Measurements from ENCODE around the gene MND1.
"Not testable (repeated sequence)": the region's sequence is repeated elsewhere in the genome, so short reads cannot be mapped to it uniquely, and the experiment has no call there.

MND1 gene

DNA sequence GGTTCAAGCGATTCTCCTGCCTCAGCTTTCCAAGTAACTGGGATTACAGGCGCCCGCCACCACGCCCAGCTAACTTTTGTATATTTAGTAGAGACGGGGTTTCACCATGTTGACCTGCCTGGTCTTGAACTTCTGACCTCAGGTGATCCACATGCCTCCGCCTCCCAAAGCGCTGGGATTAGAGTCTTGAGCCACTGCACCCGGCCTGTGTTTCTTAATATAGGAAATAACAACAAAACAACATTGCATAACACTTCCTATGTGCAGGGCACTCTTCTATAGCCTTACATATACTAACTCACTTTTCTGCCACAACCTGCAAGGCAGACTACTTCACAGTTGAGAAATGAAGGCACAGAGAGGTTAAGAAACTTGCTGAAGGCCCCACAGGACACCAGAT is 108.9 kb downstream of the MND1 start:
- no peaks in the 10 kb centered on the region for H3K27me3 ChIP-seq (ENCODE audit: control insufficient read depth, insufficient read depth, low read length)
- H3K4me3 ChIP-seq (ENCODE audit: low read length) = no peak overlapping the region
- no peak overlapping the region for H3K9ac ChIP-seq (ENCODE audit: low read length)
- H3K4me1 ChIP-seq (ENCODE audit: control insufficient read depth, insufficient read depth, low read length) = peaks cover under 1% of the 10 kb centered on the region
- no peak overlapping the region for H3K27ac ChIP-seq (ENCODE audit: low read depth, low read length)
- no peaks in the 10 kb centered on the region for H3K36me3 ChIP-seq (ENCODE audit: control insufficient read depth, insufficient read depth, low read length)

DNA sequence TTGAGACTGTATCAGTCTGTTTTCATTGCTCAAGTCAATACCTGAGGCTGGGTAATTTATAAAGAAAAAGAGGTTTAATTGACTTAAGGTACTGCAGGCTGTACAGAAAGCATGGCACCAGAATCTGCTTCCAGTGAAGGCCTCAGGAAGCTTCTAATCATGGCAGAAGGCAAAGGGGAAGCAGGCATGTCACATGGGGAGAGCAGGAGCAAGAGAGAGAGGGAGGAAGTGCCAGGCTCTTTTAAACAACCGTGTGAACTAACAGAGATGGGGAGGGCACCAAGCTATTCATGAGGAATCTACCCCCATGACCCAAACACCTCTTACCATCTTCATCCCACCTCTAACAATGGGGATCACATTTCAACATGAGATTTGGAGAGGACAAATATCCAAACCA is 114.5 kb downstream of the MND1 start:
- no peak overlapping the region for H3K4me3 ChIP-seq (ENCODE audit: low read length)
- no peak overlapping the region for H3K27ac ChIP-seq (ENCODE audit: low read depth, low read length)
- no peaks in the 10 kb centered on the region for H3K4me1 ChIP-seq (ENCODE audit: control insufficient read depth, insufficient read depth, low read length)
- no peaks in the 10 kb centered on the region for H3K36me3 ChIP-seq (ENCODE audit: control insufficient read depth, insufficient read depth, low read length)
- no peaks in the 10 kb centered on the region for H3K27me3 ChIP-seq (ENCODE audit: control insufficient read depth, insufficient read depth, low read length)
- H3K9ac ChIP-seq (ENCODE audit: low read length) = no peak overlapping the region

DNA sequence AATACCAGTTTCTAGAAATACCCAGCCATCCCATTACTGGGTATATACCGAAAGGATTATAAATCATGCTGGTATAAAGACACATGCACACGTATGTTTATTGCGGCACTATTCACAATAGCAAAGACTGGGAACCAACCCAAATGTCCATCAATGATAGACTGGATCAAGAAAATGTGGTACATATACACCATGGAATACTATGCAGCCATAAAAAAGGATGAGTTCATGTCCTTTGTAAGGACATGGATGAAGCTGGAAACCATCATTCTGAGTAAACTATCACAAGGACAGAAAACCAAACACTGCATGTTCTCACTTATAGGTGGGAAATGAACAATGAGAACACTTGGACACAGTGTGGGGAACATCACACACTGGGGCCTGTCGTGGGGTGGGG is 117.1 kb downstream of the MND1 start:
- H3K27ac ChIP-seq (ENCODE audit: low read depth, low read length); H3K27me3 ChIP-seq (ENCODE audit: control insufficient read depth, insufficient read depth, low read length); H3K36me3 ChIP-seq (ENCODE audit: control insufficient read depth, insufficient read depth, low read length); H3K4me3 ChIP-seq (ENCODE audit: low read length); H3K9ac ChIP-seq (ENCODE audit: low read length); H3K4me1 ChIP-seq (ENCODE audit: control insufficient read depth, insufficient read depth, low read length): not testable (repeated sequence)

DNA sequence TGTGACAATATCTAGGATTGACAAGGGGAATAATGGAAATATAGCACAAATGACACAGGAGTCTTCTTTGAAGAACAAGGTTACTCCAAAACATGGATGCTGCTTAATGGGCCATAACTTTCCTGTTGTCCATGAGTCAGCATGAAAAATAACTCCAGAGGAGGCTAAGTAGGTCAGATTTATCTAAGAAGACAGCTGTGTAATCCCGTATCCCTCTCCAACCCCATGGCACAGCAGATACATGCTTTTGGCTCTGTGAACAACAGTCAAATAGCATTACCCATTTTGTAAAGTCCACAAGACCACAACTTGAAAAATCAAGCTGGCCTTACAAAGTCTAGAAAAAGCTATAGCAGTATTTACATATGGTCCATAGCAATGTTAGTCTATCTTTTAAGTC is 119.6 kb downstream of the MND1 start:
- Histone ChIP-seq H3K27ac (ENCODE audit: low read depth, low read length) (peak overlapping the region; percentile 8), H3K27me3 (ENCODE audit: control insufficient read depth, insufficient read depth, low read length) (no peaks in the 10 kb centered on the region), H3K4me1 (ENCODE audit: control insufficient read depth, insufficient read depth, low read length) (peaks cover 6% of the 10 kb centered on the region), H3K36me3 (ENCODE audit: control insufficient read depth, insufficient read depth, low read length) (no peaks in the 10 kb centered on the region), H3K9ac (ENCODE audit: low read length) (no peak overlapping the region), H3K4me3 (ENCODE audit: low read length) (no peak overlapping the region)

Data from rectal smooth muscle tissue (tissue), 1 donor.